ENCODE data around the gene GPAM. TPM values are rescaled to one million over a fixed set of nuclear protein-coding genes. Genes with fewer than 3 reads are reported as not detected.

GPAM gene
- total RNA-seq, 1 donor from 2014 or later: 34.0 TPM

- Histone ChIP-seq H3K27me3 (no peaks in the 10 kb centered on the region), H3K4me3 (no peak overlapping the region), H3K4me1 (peaks cover 7% of the 10 kb centered on the region), H3K9me3 (no peaks in the 10 kb centered on the region), H3K36me3 (no peaks in the 10 kb centered on the region), H3K27ac (no peak overlapping the region)
- no peak for ATAC-seq
- TF ChIP-seq CTCF (IDR thresholded peaks at IDR 0.05): no peak
- DNase-seq: no peak
- intact Hi-C loops (cut with DNase I): no loop called here
Measured at GRCh38 chr10:112187527-112187926, 4.0 kb upstream of the GPAM start.

- no peaks in the 10 kb centered on the region for H3K9me3 ChIP-seq
- ATAC-seq (no peak), DNase-seq (no peak)
- H3K4me1 ChIP-seq: peaks cover 9% of the 10 kb centered on the region
- no peak for TF ChIP-seq CTCF (IDR thresholded peaks at IDR 0.05)
- H3K27me3 ChIP-seq: no peaks in the 10 kb centered on the region
- intact Hi-C loops (cut with DNase I): no loop called here
- no peak overlapping the region for H3K4me3 ChIP-seq
- peaks cover 1% of the 10 kb centered on the region for H3K36me3 ChIP-seq
- no peak overlapping the region for H3K27ac ChIP-seq
Measured at GRCh38 chr10:112185959-112186358, 2.4 kb upstream of the GPAM start.

- ATAC-seq (no peak), DNase-seq (no peak)
- H3K9me3 ChIP-seq: no peaks in the 10 kb centered on the region
- peaks cover 9% of the 10 kb centered on the region for H3K4me1 ChIP-seq
- TF ChIP-seq CTCF (IDR thresholded peaks at IDR 0.05): no peak
- intact Hi-C loops (cut with DNase I): no loop called here
- H3K27ac ChIP-seq: peak overlapping the region; percentile 81
- H3K27me3 ChIP-seq: no peaks in the 10 kb centered on the region
- peak overlapping the region; percentile 86 for H3K4me3 ChIP-seq
- H3K36me3 ChIP-seq: peaks cover 15% of the 10 kb centered on the region
Measured at GRCh38 chr10:112184379-112184778, 814 bp upstream of the GPAM start.

GRCh38 chr10:112184052-112184371, 447 bp upstream of the GPAM start:
- H3K36me3 ChIP-seq: peaks cover 19% of the 10 kb centered on the region
- intact Hi-C loops (cut with DNase I): no loop called here
- DNase-seq (no peak), ATAC-seq (no peak)
- TF ChIP-seq CTCF (IDR thresholded peaks at IDR 0.05): no peak
- H3K27ac ChIP-seq: peak overlapping the region; percentile 81
- peak overlapping the region; percentile 86 for H3K4me3 ChIP-seq
- H3K4me1 ChIP-seq: peaks cover 9% of the 10 kb centered on the region
- H3K9me3 ChIP-seq: no peaks in the 10 kb centered on the region
- no peaks in the 10 kb centered on the region for H3K27me3 ChIP-seq

- TF ChIP-seq CTCF (IDR thresholded peaks at IDR 0.05): no peak
- Histone ChIP-seq H3K27me3 (no peaks in the 10 kb centered on the region), H3K4me1 (peaks cover 9% of the 10 kb centered on the region), H3K27ac (peak overlapping the region; percentile 81), H3K4me3 (peak overlapping the region; percentile 86), H3K9me3 (no peaks in the 10 kb centered on the region), H3K36me3 (peaks cover 30% of the 10 kb centered on the region)
- DNase-seq: no peak
- intact Hi-C loops (cut with DNase I): no loop called here
- no peak for ATAC-seq
Measured at GRCh38 chr10:112182784-112183328, 709 bp downstream of the GPAM start.

GRCh38 chr10:112177247-112177646, 6.3 kb downstream of the GPAM start:
- no peak for TF ChIP-seq CTCF (IDR thresholded peaks at IDR 0.05)

More at GRCh38 chr10:112177247-112177646, 6.3 kb downstream of the GPAM start:
- H3K27ac ChIP-seq: no peak overlapping the region
- H3K4me3 ChIP-seq: no peak overlapping the region
- DNase-seq: no peak
- intact Hi-C loops (cut with DNase I): no loop called here
- H3K9me3 ChIP-seq: no peaks in the 10 kb centered on the region
- no peaks in the 10 kb centered on the region for H3K27me3 ChIP-seq
- H3K4me1 ChIP-seq: no peaks in the 10 kb centered on the region
- ATAC-seq: no peak
- H3K36me3 ChIP-seq: peaks cover 80% of the 10 kb centered on the region

Measured in upper lobe of right lung (tissue), 1 donor.